Upper lobe of left lung (tissue), 6 donors: ENCODE data around the gene CACNA1H. TPM values are rescaled to one million over a fixed set of nuclear protein-coding genes. Genes with fewer than 3 reads are reported as not detected.

ENCODE experiments used
- ATAC-seq, 2 donors: fragments of 200-7000 bp; cut with Tn5 transposase; one replicate each; pipeline ENCODE4 v1.9.1; 2022; ENCODE audit warnings: mild to moderate bottlenecking in 2 of 2, moderate library complexity in 2 of 2; ENCODE audit not compliant: low FRiP score in 2 of 2
- DNase-seq, 2 donors: peaks; one replicate each; pipeline ENCODE4 v3.0.0-alpha.2; 2019 to 2020
- H3K27ac ChIP-seq, 4 donors: fragments of 200-600 bp; sonication (generic); one replicate each; pipeline ENCODE4 v1.5.1; 2016 to 2019
- H3K27me3 ChIP-seq, 4 donors: fragments of 200-600 bp; sonication (generic); one replicate each; pipeline ENCODE4 v1.5.1; 2017 to 2019
- H3K36me3 ChIP-seq, 4 donors: fragments of 200-600 bp; sonication (generic); one replicate each; pipeline ENCODE4 v1.5.1; 2016 to 2019
- H3K4me1 ChIP-seq, 4 donors: fragments of 200-600 bp; sonication (generic); one replicate each; pipeline ENCODE4 v1.5.1; 2018 to 2019
- H3K4me3 ChIP-seq, 4 donors: fragments of 200-600 bp; sonication (generic); one replicate each; pipeline ENCODE4 v1.5.1; 2017 to 2019; ENCODE audit warnings: mild to moderate bottlenecking in 2 of 4, moderate library complexity in 1 of 4
- H3K9me3 ChIP-seq, 4 donors: fragments of 200-600 bp; sonication (generic); one replicate each; pipeline ENCODE4 v1.5.1; 2018 to 2019
- EP300 ChIP-seq, 4 donors: sonication (generic); formaldehyde crosslinking; IDR thresholded peaks; one replicate each; pipeline ENCODE4 v1.5.1; 2017; ENCODE audit warnings: antibody characterized with exemption in 4 of 4, control low read depth in 2 of 4
- POLR2A ChIP-seq, 4 donors: fragments of 450-650 bp; IDR thresholded peaks; one replicate each; pipeline ENCODE4 v1.5.1; 2016 to 2017; ENCODE audit warnings: antibody characterized with exemption in 4 of 4, mild to moderate bottlenecking in 2 of 4
- POLR2AphosphoS5 ChIP-seq, 2 donors: sonication (generic); formaldehyde crosslinking; IDR thresholded peaks; one replicate each; pipeline ENCODE4 v1.5.1; 2017; ENCODE audit warnings: antibody characterized with exemption in 2 of 2
- WGBS, 2 donors: methylation state at CpG; one replicate each; pipeline ENCODE4 v1.1.5; 2017 to 2018; 5-methylcytosine and 5-hydroxymethylcytosine counted together
- total RNA-seq, 6 donors: library from RNA; depleted of rRNA in 4 of 6; stranded (reverse); fragments of >200 nt in 4 of 6; gene quantifications; one replicate each; pipeline versions ENCODE4 v1.1.0 to v1.2.1, GENCODE V29; 2016 to 2021
- TF ChIP-seq, protein P1 (sequence below), 6 experiments: fragments of 450-650 bp in 4 of 6; fragments of 200-600 bp in 2 of 6; sonication (generic) in 2 of 6; IDR thresholded peaks; one replicate each; pipeline ENCODE4 v1.5.1; 2016 to 2019; ENCODE audit warnings: antibody characterized with exemption in 6 of 6
- donor health status: DM: no; HTN: no; CAD: no; lungs with moderate emphysema.
- donor health status: DM: no; HTN: yes; CAD: no; lungs with severe emphysema.

CACNA1H gene
- total RNA-seq, 6 donors from 2014 or later, result 6.4 to 46.1 (median 9.3) TPM

DNA sequence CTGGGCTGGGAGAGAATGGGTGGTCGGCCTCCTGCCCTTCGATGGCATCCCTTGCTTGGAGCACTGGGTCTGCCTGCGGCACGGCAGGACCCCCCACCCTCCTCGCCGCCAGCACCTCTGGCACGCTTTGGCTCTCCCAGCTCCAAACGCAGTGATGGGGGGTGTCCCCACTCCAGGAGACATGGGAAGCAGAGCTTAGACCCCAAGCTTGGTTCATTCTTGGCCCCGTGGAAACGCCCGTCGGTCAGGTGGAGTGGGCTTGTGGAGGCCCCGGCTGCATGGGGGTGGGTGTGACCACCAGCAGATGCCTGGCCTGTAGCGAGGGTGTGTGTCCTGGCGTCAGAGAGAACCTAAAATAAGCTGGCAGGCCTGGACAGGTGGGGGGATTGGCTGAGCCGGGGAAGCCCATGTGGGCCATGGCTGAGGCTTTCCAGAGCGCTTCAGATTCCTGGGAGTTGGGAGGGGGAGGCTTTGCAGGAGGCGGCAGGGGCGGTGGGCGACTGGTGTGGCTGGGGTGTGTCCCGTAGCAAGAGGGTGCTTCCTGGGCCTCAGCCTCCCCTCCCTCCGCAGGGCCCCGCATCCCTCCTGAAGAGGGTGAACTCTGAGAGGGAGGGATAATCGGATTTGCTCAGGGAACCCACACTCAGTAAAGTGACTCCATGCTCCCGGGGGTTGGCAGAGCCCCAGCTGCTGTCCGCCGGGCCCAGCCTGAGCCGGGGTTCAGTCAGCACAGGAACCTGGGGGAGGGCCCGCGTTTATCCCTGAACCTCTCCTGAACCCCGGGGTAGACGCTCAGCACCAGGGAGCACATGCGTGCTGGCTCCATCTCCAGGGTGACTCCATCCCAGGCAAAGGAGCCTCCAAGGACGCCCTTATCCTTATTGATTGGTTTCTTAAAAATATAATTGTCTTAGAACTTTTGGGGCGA is 3.4 kb downstream of the CACNA1H start:
- H3K36me3 ChIP-seq, result no peaks in the 10 kb centered on the region
- 77 to 84% methylated on average over 16 to 28 of the region's 35 CpGs for WGBS, 2 donors
- no peaks in the 10 kb centered on the region for H3K9me3 ChIP-seq
- H3K27me3 ChIP-seq, result peaks cover 0 to 72% (median 30%) of the 10 kb centered on the region in 4 donors
- peaks cover 19 to 54% (median 25%) of the 10 kb centered on the region in 4 donors for H3K4me1 ChIP-seq
- peak overlapping the region in 3 of 4 donors; percentile 19 to 60 (median 30) for H3K27ac ChIP-seq
- no peak overlapping the region for H3K4me3 ChIP-seq
- DNase-seq, result peak in 1 of 2 donors; percentile 75
- TF ChIP-seq POLR2A (IDR thresholded peaks at IDR 0.05) (no peak), POLR2AphosphoS5 (IDR thresholded peaks at IDR 0.05) (no peak), EP300 (IDR thresholded peaks at IDR 0.05) (no peak)
- TF ChIP-seq, protein P1, sequence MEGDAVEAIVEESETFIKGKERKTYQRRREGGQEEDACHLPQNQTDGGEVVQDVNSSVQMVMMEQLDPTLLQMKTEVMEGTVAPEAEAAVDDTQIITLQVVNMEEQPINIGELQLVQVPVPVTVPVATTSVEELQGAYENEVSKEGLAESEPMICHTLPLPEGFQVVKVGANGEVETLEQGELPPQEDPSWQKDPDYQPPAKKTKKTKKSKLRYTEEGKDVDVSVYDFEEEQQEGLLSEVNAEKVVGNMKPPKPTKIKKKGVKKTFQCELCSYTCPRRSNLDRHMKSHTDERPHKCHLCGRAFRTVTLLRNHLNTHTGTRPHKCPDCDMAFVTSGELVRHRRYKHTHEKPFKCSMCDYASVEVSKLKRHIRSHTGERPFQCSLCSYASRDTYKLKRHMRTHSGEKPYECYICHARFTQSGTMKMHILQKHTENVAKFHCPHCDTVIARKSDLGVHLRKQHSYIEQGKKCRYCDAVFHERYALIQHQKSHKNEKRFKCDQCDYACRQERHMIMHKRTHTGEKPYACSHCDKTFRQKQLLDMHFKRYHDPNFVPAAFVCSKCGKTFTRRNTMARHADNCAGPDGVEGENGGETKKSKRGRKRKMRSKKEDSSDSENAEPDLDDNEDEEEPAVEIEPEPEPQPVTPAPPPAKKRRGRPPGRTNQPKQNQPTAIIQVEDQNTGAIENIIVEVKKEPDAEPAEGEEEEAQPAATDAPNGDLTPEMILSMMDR (IDR thresholded peaks at IDR 0.05), result no peak
- no peak for ATAC-seq

DNA sequence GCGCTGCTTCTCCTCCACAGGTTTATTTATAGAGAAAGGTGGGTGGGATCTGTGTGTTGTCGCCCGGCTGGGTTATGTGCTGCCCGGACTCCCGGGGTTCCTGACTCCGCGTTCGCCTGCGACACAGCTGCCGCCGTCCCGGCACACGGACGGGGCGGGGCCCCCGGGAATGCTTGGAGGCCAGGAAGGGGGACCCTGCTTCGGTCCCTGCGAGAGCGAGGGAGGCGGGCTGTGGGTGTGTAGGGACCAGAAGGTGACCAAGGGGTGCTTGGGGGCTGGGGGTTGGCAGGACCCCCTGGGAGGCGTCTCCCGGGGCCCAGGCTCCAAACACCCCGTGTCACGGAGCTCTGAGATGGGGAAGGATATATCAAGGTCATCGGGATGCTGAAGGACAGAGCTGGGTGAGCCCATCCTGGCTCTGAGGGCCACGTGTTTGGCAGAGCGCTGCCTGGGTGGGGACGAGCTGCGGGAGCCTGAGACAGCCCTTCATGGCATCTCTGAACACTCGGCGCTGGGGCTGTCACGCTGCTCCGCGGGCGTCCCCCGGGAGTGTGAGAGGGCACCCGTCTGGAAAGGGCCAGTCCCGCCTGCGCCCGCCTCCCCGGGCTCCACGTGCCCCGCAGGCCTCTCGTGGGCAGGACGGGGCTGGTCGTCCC is 4.2 kb downstream of the CACNA1H start:
- Histone ChIP-seq H3K27ac (peak overlapping the region in 3 of 4 donors; percentile 19 to 60 (median 30)), H3K9me3 (no peaks in the 10 kb centered on the region), H3K27me3 (peaks cover 0 to 68% (median 27%) of the 10 kb centered on the region in 4 donors), H3K4me3 (no peak overlapping the region), H3K36me3 (no peaks in the 10 kb centered on the region), H3K4me1 (peaks cover 19 to 52% (median 25%) of the 10 kb centered on the region in 4 donors)
- DNase-seq, result peak in 1 of 2 donors; percentile 85
- WGBS, 2 donors, result 85 to 91% methylated on average over 26 to 46 of the region's 46 CpGs
- no peak for ATAC-seq
- TF ChIP-seq EP300 (IDR thresholded peaks at IDR 0.05) (no peak), POLR2AphosphoS5 (IDR thresholded peaks at IDR 0.05) (no peak), POLR2A (IDR thresholded peaks at IDR 0.05) (no peak)
- TF ChIP-seq, protein P1 (IDR thresholded peaks at IDR 0.05), result no peak

DNA sequence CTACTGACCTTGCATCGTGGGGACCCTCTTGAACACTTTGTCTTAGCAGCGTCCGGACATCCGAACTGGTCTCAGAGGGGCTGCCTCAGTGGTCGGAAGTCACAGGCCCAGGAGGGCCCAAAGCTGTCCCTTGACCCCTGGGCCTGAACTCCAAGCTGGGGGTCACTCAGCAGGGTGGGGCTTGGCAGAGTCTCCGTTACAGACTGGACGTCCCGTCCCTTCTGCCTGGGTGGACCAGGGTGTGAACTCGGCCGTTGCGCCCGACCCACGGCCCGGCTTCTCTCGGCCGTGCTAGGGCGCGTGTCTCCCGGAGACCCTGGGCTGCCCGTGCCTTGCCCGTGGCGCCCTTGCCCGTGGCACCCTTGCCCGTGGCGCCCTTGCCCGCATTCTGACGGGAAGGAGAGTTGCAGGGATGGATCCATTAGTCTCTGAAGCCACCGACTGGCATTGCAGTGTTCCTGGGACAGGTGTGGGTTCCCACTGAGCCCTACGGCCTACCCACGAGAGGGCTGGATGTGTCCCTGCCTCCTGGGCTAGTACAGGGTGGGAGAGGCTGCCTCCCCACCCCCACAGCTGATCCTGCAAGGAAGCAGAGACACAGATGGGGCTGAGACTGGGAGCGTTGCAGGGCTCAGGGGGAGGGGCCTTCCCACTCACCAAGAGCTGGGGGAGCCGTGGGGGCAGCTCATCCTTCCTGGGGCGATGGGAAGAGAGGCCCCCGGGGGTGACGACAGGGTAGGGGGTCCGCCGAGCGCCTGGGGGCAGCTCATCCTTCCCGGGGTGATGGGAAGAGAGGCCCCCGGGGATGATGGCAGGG is 4.9 kb downstream of the CACNA1H start:
- Histone ChIP-seq H3K36me3 (no peaks in the 10 kb centered on the region), H3K27ac (peak overlapping the region in 3 of 4 donors; percentile 42 to 68 (median 42)), H3K27me3 (peaks cover 0 to 61% (median 24%) of the 10 kb centered on the region in 4 donors), H3K9me3 (no peaks in the 10 kb centered on the region), H3K4me1 (peaks cover 19 to 45% (median 23%) of the 10 kb centered on the region in 4 donors), H3K4me3 (no peak overlapping the region)
- DNase-seq, result peak in 1 of 2 donors; percentile 75
- TF ChIP-seq POLR2AphosphoS5 (IDR thresholded peaks at IDR 0.05), result peak; percentile 22 to 40
- no peak for TF ChIP-seq POLR2A (IDR thresholded peaks at IDR 0.05)
- TF ChIP-seq, protein P1 (IDR thresholded peaks at IDR 0.05), result no peak
- peak in 2 of 4 donors; percentile 17 to 68 for TF ChIP-seq EP300 (IDR thresholded peaks at IDR 0.05)
- no peak for ATAC-seq
- 83 to 89% methylated on average over 22 to 32 of the region's 40 CpGs for WGBS, 2 donors

DNA sequence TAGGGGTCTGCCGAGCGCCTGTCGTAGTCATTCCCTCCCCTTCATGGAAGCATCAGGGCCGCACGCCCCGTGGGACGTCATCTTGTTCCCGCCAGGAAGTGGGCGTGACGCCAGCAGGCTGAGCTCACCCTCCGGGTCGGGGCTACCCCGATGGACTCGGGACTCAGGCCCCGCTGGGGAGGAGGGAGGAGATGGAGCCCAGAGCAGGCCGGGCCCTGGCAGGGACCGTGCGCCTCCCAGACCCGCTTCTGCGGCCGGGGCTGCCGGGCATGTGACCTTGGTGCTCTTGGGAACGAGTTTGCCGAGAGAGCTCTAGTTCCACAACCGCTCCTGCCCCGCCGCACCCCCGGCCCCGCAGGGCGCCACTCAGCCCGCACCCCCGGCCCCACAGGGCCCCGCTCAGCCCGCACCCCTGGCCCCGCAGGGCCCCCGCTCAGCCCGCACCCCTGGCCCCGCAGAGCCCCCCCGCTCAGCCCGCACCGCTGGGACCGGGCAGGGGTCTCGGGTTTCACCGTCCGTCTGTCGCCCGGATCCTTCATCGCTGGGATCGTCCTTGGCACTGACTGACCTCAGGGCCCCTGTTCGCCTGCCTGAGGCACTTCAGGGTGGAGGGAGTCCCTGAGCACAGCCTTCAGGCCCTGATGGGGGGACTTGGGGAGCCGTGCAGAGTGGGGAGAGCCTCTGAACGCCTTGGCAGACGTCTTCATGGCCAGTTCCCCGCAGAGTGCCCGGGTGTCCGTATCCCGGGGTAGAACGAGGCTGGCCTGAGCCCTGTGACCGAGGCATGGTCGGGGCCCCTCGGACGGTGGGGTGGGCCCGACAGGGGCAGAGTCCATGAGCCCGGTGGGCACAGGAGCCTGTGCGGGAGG is 5.8 kb downstream of the CACNA1H start:
- Histone ChIP-seq H3K4me3 (no peak overlapping the region), H3K9me3 (no peaks in the 10 kb centered on the region), H3K27ac (peak overlapping the region in 3 of 4 donors; percentile 42 to 68 (median 44)), H3K27me3 (peaks cover 0 to 58% (median 21%) of the 10 kb centered on the region in 4 donors), H3K4me1 (peaks cover 15 to 40% (median 18%) of the 10 kb centered on the region in 4 donors), H3K36me3 (no peaks in the 10 kb centered on the region)
- peak in 1 of 2 donors; percentile 25 for TF ChIP-seq POLR2AphosphoS5 (IDR thresholded peaks at IDR 0.05)
- no peak for TF ChIP-seq EP300 (IDR thresholded peaks at IDR 0.05)
- ATAC-seq (no peak), DNase-seq (peak in 1 of 2 donors; percentile 82)
- WGBS, 2 donors, result 33 to 42% methylated on average over 12 to 51 of the region's 65 CpGs
